NOMO-1 (cell line): ENCODE measurements around the gene PRKACB.
A peak's percentile ranks its signal among the peaks of the same experiment; 100 is the strongest.

Experiments
- DNase-seq, 2 experiments: peaks; one replicate each; lab custom pipeline; 2025; ENCODE audit not compliant: unreplicated experiment in 2 of 2; lab: John Stamatoyannopoulos, UW

Gene PRKACB

DNA sequence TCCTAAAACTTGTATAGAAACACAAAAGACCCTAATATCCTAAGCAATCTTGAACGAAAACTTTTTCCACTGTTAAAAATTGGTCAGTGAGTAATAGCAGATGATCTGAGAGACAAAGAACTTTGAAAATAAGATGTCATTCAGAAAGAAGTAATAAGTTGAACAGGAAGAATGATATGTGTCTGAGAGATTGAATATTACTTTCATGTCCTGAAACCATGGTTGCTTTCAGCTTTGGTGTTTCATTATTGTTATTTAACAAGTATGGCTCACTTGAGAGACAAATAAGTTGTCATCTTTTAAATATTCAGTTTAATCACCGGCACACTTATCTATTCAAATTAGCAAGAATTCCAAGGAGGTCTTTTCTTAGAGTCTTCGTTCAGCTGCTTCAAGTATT is 11.4 kb downstream of the PRKACB start:
- DNase-seq = no peak

DNA sequence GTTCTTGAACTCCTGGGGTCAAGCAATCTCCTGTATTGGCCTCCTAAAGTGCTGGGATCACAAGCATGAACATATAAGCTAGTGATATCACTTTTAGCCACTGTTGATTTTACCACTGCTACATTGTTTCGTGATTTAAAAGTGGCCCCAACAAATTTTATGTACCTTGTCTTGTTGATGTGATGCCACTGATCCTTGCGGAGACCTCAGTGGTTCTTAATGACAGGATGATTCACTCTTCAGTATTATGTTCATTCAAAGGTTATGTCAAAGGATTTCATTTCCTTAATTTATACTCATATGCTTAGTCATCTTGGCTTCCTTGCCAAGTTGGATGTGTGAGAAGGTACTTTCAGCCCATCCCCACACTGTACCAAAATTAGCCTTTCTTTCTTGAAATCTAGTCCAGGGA is 12.1 kb downstream of the PRKACB start:
- DNase-seq = peak; percentile 23 to 73

DNA sequence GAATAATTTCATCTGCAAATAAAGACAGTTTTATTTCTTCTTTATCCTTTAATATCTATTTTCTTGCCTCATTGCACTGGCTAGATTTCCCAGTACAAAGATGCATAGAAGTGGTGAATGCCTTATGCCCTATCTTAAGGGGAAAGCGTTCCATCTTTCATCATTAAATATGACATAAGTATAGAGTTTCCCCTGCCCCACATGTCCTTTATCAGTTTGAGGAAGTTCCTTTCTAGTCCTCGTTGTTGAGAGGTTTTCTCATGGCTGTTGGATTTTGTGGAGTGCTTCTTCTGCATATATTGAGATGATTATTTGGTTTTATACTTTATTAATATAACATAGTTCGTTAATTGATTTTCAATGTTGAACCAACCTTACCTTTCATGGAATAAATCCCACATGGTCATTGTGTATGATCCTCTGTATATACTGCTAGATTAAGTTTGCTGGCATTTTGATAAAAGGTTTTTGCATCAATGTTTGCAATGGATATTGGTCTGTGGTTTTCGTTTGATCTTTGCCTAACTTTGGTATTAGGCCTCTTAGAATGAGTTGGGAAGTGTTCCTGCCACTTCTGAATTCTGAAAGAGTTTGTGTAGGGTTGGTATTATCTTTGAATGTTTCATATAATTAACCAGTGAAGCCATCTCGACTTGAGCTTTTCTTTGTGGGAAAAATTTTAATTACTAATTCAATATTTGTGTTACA is 15.6 kb downstream of the PRKACB start:
- peak; percentile 28 to 56 for DNase-seq

DNA sequence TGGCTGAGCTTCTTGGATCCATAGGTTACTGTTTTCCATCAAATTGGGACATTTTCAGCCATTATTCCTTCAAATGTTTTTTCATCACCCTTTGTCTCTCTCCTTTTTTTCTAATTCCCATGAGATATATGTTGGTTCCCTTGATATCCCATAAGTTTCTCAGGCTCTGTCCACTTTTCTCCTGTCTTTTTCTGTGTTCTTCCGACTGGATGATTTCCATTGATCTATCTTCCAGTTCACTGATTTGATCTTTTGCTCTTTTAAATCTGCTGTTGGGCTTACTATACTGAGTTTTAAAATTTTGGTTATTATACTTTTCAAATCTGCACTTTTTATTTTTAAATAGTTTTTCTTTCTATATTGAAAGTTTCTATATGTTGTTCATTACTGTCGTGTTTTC is 18.2 kb downstream of the PRKACB start:
- no peak for DNase-seq

DNA sequence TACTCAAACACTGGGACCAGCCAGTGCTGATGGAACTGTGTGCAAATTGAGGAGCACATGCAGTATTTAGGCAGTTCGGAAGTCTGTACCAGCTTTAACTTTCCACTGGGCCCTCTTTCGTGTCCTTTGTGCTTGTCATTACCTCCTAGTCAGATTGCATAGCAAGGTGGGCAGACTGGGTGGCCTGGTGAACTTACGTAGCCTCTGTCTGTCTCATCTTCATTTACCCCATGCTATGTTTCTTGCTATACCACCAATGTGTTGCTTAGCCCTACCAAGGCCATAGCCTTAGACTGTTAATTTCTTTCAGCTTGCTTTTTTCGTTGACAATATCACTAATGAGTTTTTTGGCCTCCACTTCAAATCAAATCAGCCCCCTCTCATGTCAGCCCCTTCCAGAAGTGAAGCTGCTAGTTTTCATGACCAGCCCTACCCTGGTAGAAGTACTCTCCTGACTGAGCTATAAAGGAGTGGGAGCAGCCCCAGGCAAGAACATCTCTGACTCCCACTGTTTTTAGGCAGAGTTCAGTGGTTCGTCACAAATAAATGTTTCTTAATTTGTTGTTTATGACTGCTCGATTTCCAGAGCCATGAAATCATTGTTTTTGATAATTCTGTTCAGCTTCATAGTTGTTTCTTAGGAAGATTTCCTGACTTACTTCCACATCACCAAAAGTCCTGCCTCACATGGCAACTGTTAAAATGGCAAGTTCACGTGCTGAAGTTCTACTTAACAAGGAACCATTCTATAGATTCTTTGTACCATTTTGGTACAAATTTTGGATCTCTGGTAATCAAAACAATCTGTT is 19.3 kb downstream of the PRKACB start:
- no peak for DNase-seq

DNA sequence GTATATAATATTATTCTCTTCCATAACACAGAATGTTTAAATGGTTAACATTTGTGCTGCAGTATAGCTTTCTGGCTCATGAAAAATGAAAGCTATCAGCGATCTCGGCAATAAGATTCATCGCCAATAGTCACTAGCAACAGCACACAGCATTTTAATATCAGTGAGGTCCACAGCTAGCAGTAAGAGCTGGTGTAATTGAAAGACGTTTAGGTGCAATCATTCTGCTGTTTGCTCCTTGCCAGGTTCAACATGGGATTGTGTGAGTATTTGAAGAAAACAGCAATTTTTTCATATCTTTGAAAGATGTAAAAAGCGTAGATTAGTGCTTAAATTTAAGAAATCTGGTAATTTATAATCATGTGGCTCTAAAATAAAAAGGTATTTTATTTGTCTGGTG is 20.1 kb downstream of the PRKACB start:
- DNase-seq = no peak

DNA sequence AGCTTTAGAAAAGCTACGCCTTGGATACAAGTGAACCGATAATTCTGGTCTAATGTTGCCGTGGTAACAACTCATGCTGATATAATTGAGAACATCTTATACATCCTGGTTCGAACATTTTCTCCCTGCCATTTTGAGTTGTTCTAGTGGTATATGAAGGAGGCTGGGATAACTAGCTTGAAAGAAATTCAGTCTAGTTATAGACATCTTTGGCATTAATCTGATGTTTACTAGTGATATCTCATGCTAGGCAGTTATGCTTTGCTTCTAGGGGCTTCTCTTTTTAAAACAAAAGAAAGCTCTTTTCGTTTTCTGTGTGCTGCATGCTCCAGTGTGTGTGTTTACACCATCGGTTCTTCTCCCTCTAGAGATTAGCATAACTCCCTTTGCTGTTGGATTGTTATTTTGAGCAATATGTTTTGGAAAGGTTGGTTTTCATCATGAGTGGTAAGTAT is 20.5 kb downstream of the PRKACB start:
- no peak for DNase-seq

DNA sequence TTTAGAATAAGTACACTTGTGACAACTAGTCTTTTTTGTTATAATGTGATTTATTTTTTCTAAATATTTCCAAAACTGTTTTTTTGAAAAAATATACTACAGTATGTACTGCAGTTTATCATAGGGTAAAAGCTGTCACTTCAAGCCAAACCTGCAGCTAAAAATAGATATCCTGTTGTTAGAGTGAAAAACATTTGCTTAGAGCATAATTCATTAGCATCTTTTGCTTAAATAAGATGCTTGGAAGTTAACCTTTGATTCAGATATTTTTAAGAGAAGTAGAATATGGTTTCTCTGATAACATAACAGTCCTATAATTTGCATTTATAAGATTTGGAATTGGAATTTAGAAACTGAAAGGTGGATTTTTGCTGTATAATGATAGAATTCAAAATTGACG is 21.5 kb downstream of the PRKACB start:
- no peak for DNase-seq

DNA sequence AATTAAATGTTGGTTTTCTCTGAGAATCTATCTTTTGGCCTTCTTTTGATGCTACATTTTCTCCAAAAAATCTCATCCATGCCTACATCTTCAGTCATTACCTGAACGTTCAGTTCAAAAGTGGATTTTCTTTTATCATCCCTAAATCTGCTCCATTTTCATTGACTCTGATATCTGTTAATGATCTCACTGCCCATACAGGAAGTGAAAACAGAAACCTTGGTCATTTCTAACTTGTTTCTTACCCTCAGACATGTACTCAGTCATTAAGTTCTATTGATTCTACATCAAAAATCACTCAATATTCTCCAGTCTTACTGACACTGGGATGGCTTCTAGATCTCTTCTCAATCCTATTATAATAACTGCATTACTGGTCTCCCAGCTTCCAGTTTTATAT is 22.7 kb downstream of the PRKACB start:
- DNase-seq = no peak

DNA sequence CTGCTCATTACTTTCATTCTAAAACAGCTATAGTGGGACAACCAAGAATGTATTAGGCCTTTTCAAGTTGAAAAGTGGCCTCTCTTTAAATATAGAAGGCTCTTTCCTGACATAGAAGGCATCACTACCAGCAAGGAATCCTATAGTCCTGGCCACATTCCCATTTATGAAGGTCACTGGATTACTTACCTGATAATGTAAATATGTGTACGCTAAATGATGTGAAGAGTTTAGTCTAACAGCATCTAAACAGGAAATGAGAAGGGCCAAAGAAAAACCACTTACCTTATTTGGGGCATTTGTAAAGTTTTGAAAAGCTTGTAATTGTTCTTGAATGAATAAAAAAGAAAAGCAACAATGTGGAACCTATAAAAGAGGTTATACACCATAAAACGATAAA is 24.7 kb downstream of the PRKACB start:
- no peak for DNase-seq

DNA sequence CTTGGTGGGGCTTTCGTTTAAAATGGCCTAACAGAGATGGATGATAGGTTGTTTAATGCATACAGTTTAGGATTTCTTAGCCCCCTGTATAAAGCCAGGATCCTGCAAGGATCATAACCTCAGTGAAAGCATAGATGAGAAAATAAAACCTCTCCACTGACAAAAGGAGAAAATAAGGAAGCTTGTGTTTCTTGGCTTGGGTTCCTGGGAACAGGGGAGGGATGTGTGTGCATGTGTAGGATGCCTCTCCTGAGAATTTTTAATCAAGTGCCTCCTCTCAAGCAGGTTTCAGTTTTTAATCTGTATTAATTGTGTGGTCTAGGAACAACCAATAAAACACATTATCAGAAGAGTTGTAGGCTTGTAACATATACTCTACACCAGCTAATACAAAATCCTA is 26.1 kb downstream of the PRKACB start:
- DNase-seq = no peak

DNA sequence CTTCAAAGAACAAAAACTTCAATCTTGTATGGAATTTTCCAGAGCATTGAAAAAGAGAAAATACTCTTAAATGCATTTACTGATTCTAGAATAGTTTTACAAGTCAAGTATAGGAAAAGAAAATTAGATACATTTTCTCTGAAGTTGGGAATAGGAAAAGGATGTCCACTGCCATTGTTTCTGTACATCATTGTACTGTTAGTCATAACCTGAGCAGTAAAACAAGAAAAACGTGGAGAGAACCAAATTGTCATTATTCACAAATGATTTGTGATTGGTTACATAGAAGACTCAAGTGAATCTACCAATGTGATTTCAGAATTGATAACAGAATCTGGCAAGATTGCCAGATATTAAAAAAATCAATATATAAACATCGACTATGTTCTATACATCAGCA is 27.4 kb downstream of the PRKACB start:
- no peak for DNase-seq

DNA sequence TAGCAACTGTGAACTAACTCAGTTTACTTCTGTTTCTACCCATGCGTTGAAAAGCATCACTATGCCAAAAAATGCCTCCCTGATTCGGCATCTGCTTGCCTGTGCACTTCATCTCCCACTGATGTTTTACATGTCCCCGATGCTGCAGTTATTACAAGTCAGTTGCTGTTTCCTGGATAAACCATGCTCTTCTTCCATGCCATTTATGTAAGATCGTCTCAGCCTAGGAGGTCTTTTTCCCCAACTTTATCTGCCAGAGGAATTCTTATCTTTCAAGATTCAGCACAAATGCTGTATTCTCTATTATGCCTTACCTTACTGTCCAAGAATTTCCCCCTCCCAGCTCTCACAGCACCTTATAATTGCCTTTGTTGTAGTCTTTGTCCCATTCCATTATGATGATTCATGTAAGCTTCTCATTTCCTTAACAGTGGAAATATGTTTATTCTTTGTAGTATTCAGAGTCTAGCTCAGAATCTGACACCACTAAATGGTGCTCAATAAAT is 30.0 kb downstream of the PRKACB start:
- no peak for DNase-seq

DNA sequence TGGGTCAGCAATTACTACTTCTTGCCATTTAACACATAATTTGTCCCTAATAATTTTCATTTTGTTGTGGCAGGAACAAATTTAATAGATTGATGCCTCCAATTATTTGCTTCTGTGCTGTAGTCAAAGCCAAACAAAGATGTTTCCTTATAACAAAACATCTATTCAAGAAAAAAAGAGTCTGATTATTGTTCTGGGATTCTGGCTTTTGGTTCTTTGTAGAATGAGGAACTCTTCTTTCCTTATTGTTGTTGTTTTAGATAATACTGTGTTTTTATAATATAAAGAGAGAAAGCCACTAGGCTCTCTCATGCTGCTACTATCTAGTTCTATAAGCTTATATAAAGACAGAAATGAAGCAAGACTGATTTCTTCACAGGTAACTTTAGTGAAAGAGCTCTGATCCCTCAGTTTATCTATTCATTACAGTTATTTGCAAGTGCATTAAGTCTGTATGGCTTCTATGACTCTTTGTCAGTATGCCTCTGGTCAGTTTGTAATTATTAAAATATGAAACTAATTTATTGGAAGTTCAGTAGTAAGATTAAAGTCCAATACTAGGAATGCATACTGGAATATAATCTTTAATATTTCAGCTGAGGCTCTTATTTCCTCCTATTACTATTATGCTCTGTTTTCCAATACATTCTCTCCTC is 37.4 kb downstream of the PRKACB start:
- DNase-seq = no peak

DNA sequence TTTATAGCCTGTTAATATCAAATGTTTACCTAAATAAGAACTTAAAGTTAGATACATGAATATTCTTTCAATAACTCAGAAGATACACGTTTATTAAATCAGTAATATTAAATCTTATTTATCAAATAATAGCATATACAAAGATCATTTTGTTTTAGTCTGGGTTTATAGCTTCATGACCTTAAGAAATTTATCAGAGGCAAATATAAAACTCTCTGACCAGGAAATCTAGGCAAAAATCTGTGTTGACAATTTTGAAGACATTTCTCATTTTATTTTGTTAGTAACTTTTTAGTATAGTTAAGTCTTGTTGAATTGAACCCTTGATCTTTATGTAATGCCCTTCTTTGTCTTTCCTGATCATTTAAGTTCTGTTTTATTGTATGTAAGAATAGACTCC is 46.4 kb downstream of the PRKACB start:
- no peak for DNase-seq

DNA sequence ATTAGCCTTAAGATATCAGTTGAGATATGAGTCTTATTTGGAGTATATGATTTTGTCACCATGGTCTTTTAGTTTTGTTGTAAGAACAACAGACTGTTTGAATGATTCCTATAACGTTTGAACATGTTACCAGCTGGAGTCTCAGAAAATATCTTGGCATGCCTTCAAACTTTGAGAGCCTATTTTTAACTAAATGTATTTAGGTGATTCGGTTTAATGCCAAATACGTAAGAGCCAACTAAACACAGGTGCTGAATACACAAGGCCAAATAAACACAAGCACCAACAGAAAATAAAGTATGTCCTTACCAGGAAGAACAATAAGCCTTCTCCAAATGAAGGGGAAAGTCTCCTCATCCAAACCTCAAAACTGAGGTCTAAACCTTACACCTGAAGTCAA is 48.6 kb downstream of the PRKACB start:
- DNase-seq = no peak

DNA sequence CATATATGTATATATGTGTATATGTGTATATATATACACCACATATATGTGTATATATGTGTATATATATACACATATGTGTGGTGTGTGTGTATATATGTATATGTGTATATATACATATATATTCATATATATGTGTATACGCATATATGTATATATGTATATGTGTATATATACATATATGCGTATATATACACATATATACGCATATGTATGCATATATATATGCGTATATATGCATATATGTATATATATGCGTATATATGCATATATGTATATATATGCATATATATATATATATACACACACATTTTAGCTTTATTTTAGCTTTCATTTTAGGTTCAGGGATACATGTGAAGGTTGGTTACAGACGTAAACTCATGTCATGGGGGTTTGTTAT is 54.8 kb downstream of the PRKACB start:
- no peak for DNase-seq

DNA sequence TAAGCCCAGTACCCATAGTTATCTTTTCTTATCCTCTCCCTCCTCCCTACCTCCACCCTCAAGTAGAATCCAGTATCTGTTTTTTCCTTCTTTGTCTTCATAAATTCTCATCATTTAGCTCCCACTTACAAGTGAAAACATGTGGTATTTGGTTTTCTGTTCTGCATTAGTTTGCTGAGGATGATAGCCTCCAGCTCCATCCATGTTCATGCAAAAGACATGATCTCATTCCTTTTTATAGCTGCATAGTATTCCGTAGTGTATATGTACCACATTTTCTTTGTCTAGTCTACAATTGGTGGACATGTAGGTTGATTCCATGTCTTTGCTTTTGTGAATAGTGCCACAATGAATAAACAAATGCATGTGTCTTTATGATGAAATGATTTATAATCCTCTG is 55.2 kb downstream of the PRKACB start:
- DNase-seq = no peak

DNA sequence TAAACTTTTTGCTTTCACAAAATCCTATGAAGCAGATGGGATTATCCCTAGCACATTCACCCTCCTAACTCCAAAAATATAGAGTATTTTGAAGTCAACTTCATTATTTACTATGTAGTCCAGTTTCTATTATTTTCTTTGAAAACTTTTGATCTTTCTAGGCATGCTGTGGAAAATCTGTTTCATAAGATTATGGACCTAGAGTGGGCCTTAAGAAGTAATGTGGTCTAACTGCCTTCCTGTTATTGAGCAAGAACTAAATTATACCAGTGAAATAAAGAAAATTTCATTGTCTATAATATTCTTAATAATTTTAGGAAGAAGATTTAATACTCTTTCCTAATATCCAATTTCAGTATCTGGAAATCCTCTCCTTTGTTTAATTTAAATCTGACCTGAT is 58.1 kb downstream of the PRKACB start:
- peak; percentile 9 to 36 for DNase-seq

DNA sequence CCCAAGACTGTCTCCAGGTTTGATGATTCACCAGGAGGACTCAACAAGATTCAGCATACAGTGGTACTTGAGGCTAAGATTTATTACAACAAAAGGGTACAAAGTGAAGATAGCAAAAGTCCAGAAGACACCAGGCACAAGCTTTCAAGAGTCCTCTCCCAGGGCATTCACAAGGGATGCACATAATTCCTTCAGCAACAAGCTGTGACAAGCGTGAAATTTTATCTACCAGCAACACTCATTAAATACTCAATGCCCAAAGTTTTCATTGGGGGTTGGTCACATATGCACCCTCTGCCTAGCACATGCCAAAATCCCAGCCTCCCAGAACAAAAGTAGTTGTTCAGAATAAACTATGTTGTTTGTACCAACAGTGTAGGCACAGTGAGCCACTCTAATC is 62.3 kb downstream of the PRKACB start:
- no peak for DNase-seq

DNA sequence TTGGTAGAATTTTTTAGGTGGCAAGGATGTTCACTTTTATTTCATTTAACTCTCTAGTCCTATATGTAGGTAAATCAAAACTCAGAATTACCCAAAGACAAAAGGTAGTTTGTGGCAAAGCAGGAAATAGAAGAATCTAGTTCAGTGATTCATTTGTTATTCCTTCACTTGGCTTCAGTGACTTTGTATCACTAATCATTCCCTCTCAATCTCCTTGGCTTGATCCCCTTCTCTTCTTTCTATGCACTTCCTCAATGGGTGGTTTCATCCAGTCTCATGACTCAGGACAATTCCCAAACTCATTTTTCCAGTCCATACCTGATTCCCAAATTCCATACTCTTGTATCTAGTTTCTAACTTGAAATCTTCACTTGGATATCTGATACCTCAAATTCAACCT is 64.9 kb downstream of the PRKACB start:
- no peak for DNase-seq
